ENCODE results near the gene CTSC.

The CTSC gene

GRCh38 chr11:88315015-88315414 is 22.5 kb downstream of the CTSC start:
- DNase-seq = no peak

DNA sequence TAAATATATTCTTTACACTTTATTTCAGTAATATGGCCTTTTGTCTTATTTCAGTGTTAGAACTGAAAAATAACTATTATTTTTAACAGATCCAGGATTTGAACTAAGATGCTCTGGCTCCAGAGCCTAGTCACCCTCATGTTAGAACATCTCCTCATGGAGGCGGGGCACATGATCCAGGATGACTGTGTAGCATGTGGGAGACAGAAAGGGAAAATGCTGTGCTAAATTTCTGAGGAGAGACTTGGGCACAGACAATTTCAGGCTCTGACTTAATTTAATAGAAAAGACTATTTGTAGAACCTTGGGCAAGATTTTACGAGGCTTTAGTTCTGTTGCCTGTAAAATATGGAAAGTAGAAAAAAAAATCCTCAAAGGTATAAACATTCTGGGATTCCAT is 24.1 kb downstream of the CTSC start:
- DNase-seq = no peak

GRCh38 chr11:88312628-88313027 is 24.9 kb downstream of the CTSC start:
- DNase-seq = no peak

DNA sequence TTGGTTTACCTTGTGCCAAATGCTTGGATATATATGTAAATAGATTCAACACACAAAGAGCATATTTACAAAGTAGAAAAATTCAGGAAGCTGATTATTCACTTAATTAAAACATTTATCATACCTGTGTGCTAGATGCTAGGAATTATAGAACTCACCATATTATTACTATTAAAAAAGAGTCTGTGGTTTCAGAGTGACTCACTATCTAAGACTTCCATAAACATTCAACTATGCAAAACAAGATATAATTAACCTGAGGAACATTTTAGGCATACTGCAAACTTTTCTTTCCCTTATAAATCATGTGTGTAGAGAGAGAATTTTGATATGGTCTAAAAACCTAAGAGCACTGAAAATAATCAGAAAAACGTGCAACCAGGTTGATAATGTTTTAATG is 27.3 kb downstream of the CTSC start:
- no peak for DNase-seq

DNA sequence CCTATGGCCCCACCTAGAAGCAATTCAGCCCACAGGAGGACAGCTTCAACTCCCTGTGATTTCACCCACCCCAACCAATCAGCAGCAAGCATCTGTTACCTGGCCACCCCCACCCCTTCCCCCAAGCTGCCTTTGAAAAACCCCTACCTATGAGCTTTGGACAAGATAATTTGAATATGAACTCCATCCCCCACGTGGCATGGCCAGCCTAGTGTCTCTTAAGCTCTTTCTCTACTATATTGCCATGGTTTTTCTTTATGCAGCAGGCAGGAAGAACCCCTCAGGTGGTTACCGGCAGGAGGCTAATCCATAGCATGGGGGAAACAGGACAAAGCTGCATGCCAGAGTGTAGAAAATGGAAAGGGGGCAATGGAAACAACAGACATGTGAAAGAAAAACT is 29.0 kb downstream of the CTSC start:
- no peak for DNase-seq

DNA sequence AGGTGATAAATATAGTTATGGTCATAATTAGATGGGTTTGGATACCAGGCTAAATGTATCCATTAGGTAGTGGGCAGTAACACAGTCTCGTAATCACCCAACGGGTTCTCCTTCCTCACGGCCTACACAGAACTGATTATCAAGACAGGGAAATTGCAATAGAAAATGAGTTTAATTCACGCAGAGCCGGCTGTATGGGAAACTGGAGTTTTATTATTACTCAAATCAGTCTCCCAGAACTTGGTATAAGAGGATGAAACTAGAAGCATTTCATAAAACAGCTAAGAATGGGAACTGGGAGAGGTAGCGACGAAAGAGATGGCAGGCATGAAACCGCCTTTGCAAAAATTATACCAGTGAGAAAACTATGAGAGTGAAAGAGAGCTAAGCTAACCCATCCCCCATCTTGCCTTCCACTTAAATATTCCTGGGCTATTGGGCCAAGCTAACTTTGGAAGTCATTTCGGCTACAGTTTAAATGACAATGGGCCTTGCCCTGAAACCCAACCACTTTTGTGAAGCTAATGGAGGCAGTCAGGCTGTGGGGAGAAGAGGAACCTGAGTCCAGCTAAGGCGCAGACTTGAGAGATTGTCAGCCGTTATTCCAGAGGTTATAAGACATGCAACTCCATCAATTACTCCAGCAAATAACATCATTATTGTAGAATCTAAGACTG is 29.6 kb downstream of the CTSC start:
- DNase-seq = no peak

- no peak for DNase-seq
Measured at GRCh38 chr11:88306785-88307184, 30.8 kb downstream of the CTSC start.

- DNase-seq = no peak
Measured at GRCh38 chr11:88305430-88305829, 32.1 kb downstream of the CTSC start.

DNA sequence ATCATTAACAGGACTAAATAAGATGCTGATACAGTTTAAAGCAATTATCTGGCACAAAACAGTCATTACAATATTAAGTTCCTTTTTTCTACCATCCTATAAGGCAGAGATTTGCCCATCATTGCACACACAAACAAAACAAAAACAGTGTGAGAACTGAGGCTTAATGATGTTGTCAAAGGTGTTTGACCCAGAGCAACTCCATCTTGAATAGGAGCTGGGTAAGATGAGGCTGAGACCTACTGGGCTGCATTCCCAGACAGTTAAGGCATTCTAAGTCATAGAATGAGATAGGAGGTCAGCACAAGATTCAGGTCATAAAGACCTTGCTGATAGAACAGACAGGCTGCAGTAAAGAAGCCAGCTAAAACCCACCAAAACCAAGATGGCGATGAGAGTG is 33.2 kb downstream of the CTSC start:
- no peak for DNase-seq

DNA sequence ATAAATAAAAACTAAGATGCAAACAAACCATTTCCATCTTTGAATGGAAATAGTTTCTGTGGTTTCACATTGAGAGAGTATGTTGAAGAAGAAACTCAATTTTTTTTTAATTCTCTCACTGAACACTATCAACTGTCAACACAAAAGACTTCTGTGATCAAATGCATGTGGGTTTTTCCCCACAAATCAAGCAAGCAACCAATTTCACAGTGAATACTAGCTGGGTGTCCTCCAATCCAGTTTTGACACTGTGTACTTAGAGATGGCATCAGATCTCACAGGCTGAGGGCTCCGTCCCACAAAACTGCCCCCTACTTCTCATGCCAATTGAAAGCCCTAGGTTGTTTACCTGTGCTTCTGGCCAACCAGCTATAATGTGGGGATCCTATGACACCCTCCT is 34.5 kb downstream of the CTSC start:
- no peak for DNase-seq

DNA sequence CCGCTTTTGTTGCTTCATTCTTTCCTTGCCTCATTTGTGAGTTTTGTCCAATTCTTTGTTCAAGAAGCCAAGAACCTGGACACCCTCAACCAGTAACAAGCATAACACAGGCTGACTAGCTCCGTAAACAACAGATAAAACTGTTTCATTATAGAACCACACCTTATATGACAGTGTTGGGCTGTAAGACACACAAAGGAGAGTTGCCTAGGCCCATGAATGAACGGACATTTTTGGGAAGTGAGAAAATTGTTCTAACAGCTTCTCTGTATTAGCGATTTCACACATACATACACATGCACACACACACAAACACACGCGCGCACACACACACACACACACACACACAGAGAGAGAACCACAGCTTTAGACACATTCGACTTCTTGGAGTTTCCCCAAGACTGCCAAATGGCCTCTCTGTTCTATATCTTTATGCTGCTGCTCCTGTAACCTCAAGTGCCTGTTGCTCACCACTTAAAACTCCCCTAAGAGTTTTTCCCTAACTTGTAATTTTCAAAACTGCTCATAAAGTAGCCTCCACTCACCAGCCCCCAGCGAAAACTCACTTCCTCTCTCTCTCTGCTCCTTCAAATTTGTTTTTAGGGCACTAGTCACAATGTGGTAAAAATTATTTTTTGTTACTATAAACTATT is 35.9 kb downstream of the CTSC start:
- DNase-seq = no peak

GRCh38 chr11:88300888-88301487 is 36.5 kb downstream of the CTSC start:
- DNase-seq = no peak

DNA sequence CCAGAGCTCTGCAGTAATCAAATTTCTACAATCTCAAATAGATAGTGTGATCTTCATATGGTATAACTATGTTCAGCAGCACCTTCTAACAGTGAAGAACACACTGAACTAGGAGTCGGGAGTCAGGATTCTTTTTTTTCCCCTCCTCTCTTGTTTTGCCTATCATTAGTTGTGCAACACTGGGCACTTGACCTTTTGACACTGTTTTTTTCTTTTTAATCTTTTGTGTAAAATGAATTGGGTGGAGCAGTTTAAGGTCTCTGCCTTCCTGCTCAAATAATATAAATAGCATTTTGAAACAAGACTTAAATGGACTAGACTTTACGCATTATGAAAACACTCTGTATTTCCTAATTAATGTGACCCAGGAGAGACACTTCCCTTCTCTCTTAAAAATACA is 39.7 kb downstream of the CTSC start:
- no peak for DNase-seq

GRCh38 chr11:88297421-88297820 is 40.1 kb downstream of the CTSC start:
- DNase-seq = no peak

- DNase-seq = no peak
Measured at GRCh38 chr11:88295028-88295427, 42.5 kb downstream of the CTSC start.

DNA sequence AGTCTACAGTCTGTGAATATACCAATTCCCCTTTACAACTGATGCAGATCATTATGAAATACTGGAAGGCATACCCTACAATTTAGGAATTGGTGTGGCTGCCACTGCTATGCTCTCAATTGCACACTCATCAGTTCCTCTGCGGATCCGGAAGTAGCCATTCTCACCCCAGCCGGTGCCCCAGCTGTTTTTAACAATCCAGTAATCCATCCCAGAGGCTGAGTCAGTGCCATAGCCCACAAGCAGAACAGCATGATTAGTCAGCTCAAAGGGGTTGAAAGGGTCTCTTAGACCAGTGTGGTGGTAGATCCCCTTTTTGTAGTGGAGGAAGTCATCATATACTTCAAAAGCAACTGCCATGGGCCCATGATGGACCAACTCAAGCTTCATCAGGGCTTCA is 43.6 kb downstream of the CTSC start:
- DNase-seq = no peak

GRCh38 chr11:88292171-88292843 is 45.2 kb downstream of the CTSC start:
- no peak for DNase-seq

DNA sequence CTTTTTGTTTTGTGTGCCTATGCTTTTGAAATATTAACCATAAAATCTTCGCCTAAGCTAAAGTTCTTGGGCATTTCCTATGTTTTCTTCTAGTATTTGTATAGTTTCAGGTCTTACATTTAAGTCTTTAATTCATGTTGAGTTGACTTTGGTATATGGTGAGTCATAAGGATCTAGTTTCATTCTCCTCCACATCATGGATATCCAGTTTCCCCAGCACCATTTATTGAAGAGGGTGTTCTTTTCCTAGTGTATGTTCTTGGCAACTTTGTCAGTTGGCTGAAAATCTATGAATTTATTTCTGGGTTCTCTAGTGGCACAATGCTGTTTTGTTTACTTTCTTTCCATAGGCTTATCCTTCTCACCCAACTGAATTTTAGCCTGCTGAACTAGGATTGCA is 49.0 kb downstream of the CTSC start:
- DNase-seq = no peak

- DNase-seq = no peak
Measured at GRCh38 chr11:88284336-88285050, 53.0 kb downstream of the CTSC start.

DNA sequence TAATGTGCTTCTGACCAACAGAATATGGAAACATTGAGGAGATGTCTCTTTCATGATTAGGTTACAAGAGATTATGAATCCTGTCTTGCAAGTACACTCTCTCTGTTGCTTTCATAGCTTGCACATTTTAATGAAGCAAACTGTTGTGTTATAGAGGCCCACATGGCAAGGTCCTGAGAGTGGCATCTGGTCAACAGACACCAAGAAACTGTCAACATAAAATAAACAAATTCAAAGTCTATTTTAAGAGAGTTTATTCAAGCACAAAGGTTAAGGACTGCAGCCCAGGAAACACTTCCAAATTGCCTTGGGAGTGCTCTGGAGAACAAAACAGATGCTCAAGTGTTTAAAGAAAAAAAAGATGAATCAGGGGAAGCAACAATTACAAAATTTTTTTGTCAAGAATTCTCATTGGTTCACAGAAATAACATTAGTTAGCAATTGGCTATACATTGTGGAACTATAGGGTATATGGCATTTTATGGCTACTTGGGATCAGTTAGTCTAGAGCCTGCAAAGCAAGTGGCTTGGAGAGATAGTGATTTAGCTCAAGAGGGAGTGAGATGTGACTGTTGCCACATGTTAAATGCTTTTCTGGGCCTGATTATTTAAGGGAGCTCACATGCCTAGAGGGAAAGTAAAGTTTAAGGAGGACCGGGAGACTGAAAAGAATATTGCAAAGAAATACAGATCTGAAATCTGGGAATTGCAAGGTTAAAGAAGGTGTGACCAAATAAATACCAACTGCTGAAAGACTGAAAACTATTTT is 54.6 kb downstream of the CTSC start:
- no peak for DNase-seq

GRCh38 chr11:88281317-88281712 is 56.2 kb downstream of the CTSC start:
- DNase-seq = no peak

GRCh38 chr11:88280673-88281316 is 56.7 kb downstream of the CTSC start:
- DNase-seq = no peak

Data from cerebellar nuclear complex (tissue), 1 donor.